ENCODE measurements around the gene PSMA6. TPM values are rescaled to one million over a fixed set of nuclear protein-coding genes. Genes with fewer than 3 reads are reported as not detected.
A peak's percentile ranks its signal among the peaks of the same experiment; 100 is the strongest.

The PSMA6 gene
- total and polyA plus RNA-seq, 2 of the 13 experiments (the other 11 are each of a cell fraction or from before 2014, with no cell fraction given), result 525 to 1,109 TPM

DNA sequence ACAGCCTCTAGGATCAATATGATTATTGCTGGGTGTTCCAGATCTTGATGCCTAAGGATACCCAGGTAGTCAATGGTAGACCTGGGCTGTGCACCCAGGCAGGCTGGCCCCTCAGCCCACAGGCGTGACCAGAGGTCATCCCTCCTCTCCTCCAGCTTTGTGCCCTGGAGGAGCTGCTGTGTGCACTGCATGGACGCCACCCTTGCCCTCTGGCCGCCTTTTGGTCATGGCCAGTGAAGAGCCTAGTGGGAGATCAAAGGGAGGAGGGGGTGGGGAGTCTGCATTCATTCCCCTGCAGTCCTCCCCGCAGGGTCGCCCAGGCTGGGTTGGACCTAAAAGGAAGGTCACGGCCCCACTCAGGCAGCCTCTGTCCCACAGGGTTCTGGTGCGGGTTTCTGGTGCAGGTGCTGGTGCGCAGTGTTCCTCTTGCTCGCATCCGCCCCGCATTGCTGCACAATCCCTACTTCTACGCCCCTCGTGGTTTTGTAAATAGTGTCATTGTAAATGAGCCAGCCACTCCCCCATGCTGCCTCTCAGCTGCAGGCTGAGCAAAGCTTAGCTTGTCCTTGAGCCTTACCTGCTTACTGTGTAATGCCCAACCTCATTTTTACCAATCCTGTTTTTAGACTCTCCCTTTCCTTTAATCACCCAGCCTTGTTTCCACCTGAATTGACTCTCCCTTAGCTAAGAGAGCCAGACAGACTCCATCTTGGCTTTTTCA lies 55.3 kb downstream of the PSMA6 start (continued):
- TF ChIP-seq DNMT1 (CRISPR knock-in tag; IDR thresholded peaks at IDR 0.05) (no peak; the same call in none of the 2 replicates), ZKSCAN8 (CRISPR knock-in tag; IDR thresholded peaks at IDR 0.05; ENCODE audit: borderline replicate concordance) (peak; percentile 100), HDAC1 (CRISPR knock-in tag; IDR thresholded peaks at IDR 0.05) (peak; percentile 98), ZNF296 (CRISPR knock-in tag; conservative IDR thresholded peaks at IDR 0.05) (peak; percentile 94), XRCC5 (optimal IDR thresholded peaks at IDR 0.05; ENCODE audit: low read length) (peak; percentile 98), PHF21A (CRISPR knock-in tag; IDR thresholded peaks at IDR 0.05) (peak; percentile 100), ZZZ3 (CRISPR knock-in tag; IDR thresholded peaks at IDR 0.05; ENCODE audit: borderline replicate concordance) (0 out of 2 replicates have a peak, but pooled peaks have one; percentile 46), KLF13 (CRISPR knock-in tag; IDR thresholded peaks at IDR 0.05) (peak; percentile 85), ZNF883 (CRISPR knock-in tag; IDR thresholded peaks at IDR 0.05; ENCODE audit: not compliant biosample characterization) (peak; percentile 92), PCBP2 (optimal IDR thresholded peaks at IDR 0.05; ENCODE audit: low read depth, low read length, poor library complexity, severe bottlenecking) (no peak), MEIS2 (CRISPR knock-in tag; IDR thresholded peaks at IDR 0.05) (peak; percentile 97), MEF2D (CRISPR knock-in tag; IDR thresholded peaks at IDR 0.05) (peak; percentile 96), AHDC1 (CRISPR knock-in tag; IDR thresholded peaks at IDR 0.05; ENCODE audit: borderline replicate concordance) (peak; percentile 97), MBNL3 (CRISPR knock-in tag; conservative IDR thresholded peaks at IDR 0.05) (no peak)
- TF ChIP-seq, protein P1, sequence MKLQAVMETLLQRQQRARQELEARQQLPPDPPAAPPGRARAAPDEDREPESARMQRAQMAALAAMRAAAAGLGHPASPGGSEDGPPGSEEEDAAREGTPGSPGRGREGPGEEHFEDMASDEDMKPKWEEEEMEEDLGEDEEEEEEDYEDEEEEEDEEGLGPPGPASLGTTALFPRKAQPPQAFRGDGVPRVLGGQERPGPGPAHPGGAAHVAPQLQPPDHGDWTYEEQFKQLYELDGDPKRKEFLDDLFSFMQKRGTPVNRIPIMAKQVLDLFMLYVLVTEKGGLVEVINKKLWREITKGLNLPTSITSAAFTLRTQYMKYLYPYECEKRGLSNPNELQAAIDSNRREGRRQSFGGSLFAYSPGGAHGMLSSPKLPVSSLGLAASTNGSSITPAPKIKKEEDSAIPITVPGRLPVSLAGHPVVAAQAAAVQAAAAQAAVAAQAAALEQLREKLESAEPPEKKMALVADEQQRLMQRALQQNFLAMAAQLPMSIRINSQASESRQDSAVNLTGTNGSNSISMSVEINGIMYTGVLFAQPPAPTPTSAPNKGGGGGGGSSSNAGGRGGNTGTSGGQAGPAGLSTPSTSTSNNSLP (IDR thresholded peaks at IDR 0.05; ENCODE audit: low read depth, low read length), result peak; percentile 71
- TF ChIP-seq, protein P2, sequence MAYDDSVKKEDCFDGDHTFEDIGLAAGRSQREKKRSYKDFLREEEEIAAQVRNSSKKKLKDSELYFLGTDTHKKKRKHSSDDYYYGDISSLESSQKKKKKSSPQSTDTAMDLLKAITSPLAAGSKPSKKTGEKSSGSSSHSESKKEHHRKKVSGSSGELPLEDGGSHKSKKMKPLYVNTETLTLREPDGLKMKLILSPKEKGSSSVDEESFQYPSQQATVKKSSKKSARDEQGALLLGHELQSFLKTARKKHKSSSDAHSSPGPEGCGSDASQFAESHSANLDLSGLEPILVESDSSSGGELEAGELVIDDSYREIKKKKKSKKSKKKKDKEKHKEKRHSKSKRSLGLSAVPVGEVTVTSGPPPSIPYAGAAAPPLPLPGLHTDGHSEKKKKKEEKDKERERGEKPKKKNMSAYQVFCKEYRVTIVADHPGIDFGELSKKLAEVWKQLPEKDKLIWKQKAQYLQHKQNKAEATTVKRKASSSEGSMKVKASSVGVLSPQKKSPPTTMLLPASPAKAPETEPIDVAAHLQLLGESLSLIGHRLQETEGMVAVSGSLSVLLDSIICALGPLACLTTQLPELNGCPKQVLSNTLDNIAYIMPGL (CRISPR knock-in tag; IDR thresholded peaks at IDR 0.05; ENCODE audit: borderline replicate concordance in 1 of 2, low read depth in 1 of 2), result peak; percentile 91 to 96
- TF ChIP-seq, protein P3, sequence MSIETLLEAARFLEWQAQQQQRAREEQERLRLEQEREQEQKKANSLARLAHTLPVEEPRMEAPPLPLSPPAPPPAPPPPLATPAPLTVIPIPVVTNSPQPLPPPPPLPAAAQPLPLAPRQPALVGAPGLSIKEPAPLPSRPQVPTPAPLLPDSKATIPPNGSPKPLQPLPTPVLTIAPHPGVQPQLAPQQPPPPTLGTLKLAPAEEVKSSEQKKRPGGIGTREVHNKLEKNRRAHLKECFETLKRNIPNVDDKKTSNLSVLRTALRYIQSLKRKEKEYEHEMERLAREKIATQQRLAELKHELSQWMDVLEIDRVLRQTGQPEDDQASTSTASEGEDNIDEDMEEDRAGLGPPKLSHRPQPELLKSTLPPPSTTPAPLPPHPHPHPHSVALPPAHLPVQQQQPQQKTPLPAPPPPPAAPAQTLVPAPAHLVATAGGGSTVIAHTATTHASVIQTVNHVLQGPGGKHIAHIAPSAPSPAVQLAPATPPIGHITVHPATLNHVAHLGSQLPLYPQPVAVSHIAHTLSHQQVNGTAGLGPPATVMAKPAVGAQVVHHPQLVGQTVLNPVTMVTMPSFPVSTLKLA (IDR thresholded peaks at IDR 0.05), result peak; percentile 96
